Measurements from ENCODE around the gene FCHSD1. TPM values are rescaled to one million over a fixed set of nuclear protein-coding genes. Genes with fewer than 3 reads are reported as not detected.

Gene FCHSD1
- total and polyA plus RNA-seq, 8 donors: 5.0 to 66.5 (median 14.3) TPM

- peaks cover 56 to 86% (median 80%) of the 10 kb centered on the region in 4 donors for H3K36me3 ChIP-seq
- intact Hi-C loops (cut with DNase I; ENCODE audit: low total_unique reads): no loop called here
- WGBS, 5 donors: 97 to 99% (median 97%) methylated on average over 4 to 6 of the region's 6 CpGs
- H3K27me3 ChIP-seq: no peaks in the 10 kb centered on the region
- no peak overlapping the region for H3K27ac ChIP-seq
- no peaks in the 10 kb centered on the region for H3K9me3 ChIP-seq
- no peak for DNase-seq
- TF ChIP-seq EP300 (IDR thresholded peaks at IDR 0.05) (no peak), POLR2AphosphoS5 (IDR thresholded peaks at IDR 0.05) (no peak), POLR2A (IDR thresholded peaks at IDR 0.05) (no peak), CTCF (IDR thresholded peaks at IDR 0.05) (no peak)
- H3K4me1 ChIP-seq: peaks cover 0 to 17% (median 6%) of the 10 kb centered on the region in 4 donors
- H3K4me3 ChIP-seq: no peak overlapping the region
Observed at GRCh38 chr5:141628175-141628788, 22.9 kb downstream of the FCHSD1 start.

- H3K36me3 ChIP-seq: peaks cover 66 to 88% (median 87%) of the 10 kb centered on the region in 4 donors
- H3K4me3 ChIP-seq: no peak overlapping the region
- no peak for TF ChIP-seq POLR2A (IDR thresholded peaks at IDR 0.05)
- no peak for TF ChIP-seq EP300 (IDR thresholded peaks at IDR 0.05)
- no peak for TF ChIP-seq CTCF (IDR thresholded peaks at IDR 0.05)
- TF ChIP-seq POLR2AphosphoS5 (IDR thresholded peaks at IDR 0.05): no peak
- no peak for DNase-seq
- no peaks in the 10 kb centered on the region for H3K9me3 ChIP-seq
- intact Hi-C loops (cut with DNase I; ENCODE audit: low total_unique reads): loop anchor here (5.0 kb wide), 1 partner anchor 36 kb away; no protein-coding TSS in a partner anchor
- peak overlapping the region in 1 of 5 donors; percentile 1 for H3K27ac ChIP-seq
- 78 to 95% (median 91%) methylated on average over 5 of the region's 5 CpGs for WGBS, 5 donors
- no peaks in the 10 kb centered on the region for H3K27me3 ChIP-seq
- H3K4me1 ChIP-seq: peaks cover 3 to 7% (median 7%) of the 10 kb centered on the region in 4 donors
Observed at GRCh38 chr5:141623611-141624010, 27.6 kb downstream of the FCHSD1 start.

- Histone ChIP-seq H3K4me3 (no peak overlapping the region), H3K9me3 (no peaks in the 10 kb centered on the region), H3K36me3 (peaks cover 62 to 84% (median 83%) of the 10 kb centered on the region in 4 donors), H3K27ac (peak overlapping the region in 1 of 5 donors; percentile 16), H3K27me3 (no peaks in the 10 kb centered on the region), H3K4me1 (peaks cover 3 to 8% (median 7%) of the 10 kb centered on the region in 4 donors)
- intact Hi-C loops (cut with DNase I; ENCODE audit: low total_unique reads): loop anchor here (5.0 kb wide), 1 partner anchor 36 kb away; no protein-coding TSS in a partner anchor
- no peak for DNase-seq
- TF ChIP-seq CTCF (IDR thresholded peaks at IDR 0.05): no peak
- no peak for TF ChIP-seq EP300 (IDR thresholded peaks at IDR 0.05)
- no peak for TF ChIP-seq POLR2A (IDR thresholded peaks at IDR 0.05)
- TF ChIP-seq POLR2AphosphoS5 (IDR thresholded peaks at IDR 0.05): no peak
Observed at GRCh38 chr5:141623186-141623585, 28.0 kb downstream of the FCHSD1 start.

- no peaks in the 10 kb centered on the region for H3K9me3 ChIP-seq
- peaks cover 30 to 42% (median 41%) of the 10 kb centered on the region in 4 donors for H3K36me3 ChIP-seq
- whole genome bisulfite sequencing, 5 donors: 1 to 4% (median 2%) methylated on average over 14 to 70 of the region's 70 CpGs
- H3K27me3 ChIP-seq: no peaks in the 10 kb centered on the region
- H3K4me1 ChIP-seq: peaks cover 23 to 49% (median 42%) of the 10 kb centered on the region in 4 donors
- H3K27ac ChIP-seq: peak within 1 kb of the TSS; percentile 96 to 100 (median 99)
- intact Hi-C loops (cut with DNase I; ENCODE audit: low total_unique reads): no loop called here
- H3K4me3 ChIP-seq: peak within 1 kb of the TSS; percentile 86 to 99 (median 91)
- DNase-seq: peak; percentile 99
- TF ChIP-seq EP300 (IDR thresholded peaks at IDR 0.05): no peak
- TF ChIP-seq POLR2AphosphoS5 (IDR thresholded peaks at IDR 0.05): peak; percentile 76 to 96 (median 93)
- peak in 6 of 7 experiments; percentile 83 to 99 (median 98) for TF ChIP-seq CTCF (IDR thresholded peaks at IDR 0.05)
- peak in 1 of 4 donors; percentile 63 for TF ChIP-seq POLR2A (IDR thresholded peaks at IDR 0.05)
Observed at GRCh38 chr5:141618804-141619554, 32.2 kb downstream of the FCHSD1 start, which contains the start of gene DIAPH1. Gene DIAPH1 (minus strand): TSS chr5:141619000. CDS start chr5:141618914, 86 bp downstream.

Measured in stomach (tissue), 9 donors.